Neural crest cell (in vitro differentiated cells): ENCODE data around the gene CCDC198. TPM values are rescaled to one million over a fixed set of nuclear protein-coding genes. Genes with fewer than 3 reads are reported as not detected.
A peak's percentile ranks its signal among the peaks of the same experiment; 100 is the strongest.

ENCODE experiments used
- DNase-seq: peaks from one replicate; pipeline ENCODE4 v3.0.0; 2021; ENCODE audit warnings: low read depth, mixed read lengths, low spot score
- H3K27ac Mint-ChIP-seq: one replicate; pipeline ENCODE4 v1.8.0; 2021; ENCODE audit warnings: mild to moderate bottlenecking, mixed read lengths; ENCODE audit not compliant: unreplicated experiment
- H3K27me3 Mint-ChIP-seq: 2 replicates; pipeline ENCODE4 v1.8.0; 2021; ENCODE audit warnings: low read depth, mild to moderate bottlenecking, mixed read lengths
- H3K36me3 Mint-ChIP-seq: 2 replicates; pipeline ENCODE4 v1.8.0; 2021; ENCODE audit warnings: low read depth, mild to moderate bottlenecking, mixed read lengths
- H3K4me1 Mint-ChIP-seq: 2 replicates; pipeline ENCODE4 v1.8.0; 2021; ENCODE audit warnings: mixed read lengths
- H3K4me3 Mint-ChIP-seq: one replicate; pipeline ENCODE4 v1.8.0; 2021; ENCODE audit warnings: mild to moderate bottlenecking, mixed read lengths
- H3K9me3 Mint-ChIP-seq: 2 replicates; pipeline ENCODE4 v1.8.0; 2021; ENCODE audit warnings: mixed read lengths
- CTCF ChIP-seq: fragments of 200-600 bp; sonication (generic); conservative IDR thresholded peaks from 2 replicates; pipeline ENCODE4 v1.5.0; 2021; ENCODE audit warnings: antibody characterized with exemption, mild to moderate bottlenecking
- long read RNA-seq: library from polyadenylated mRNA; unstranded; transcript quantifications from one replicate; pipeline ENCODE4 v2.0.0, GENCODE V29; 2020
- total RNA-seq: library from RNA; stranded (reverse); gene quantifications from 2 replicates; pipeline ENCODE4 v1.2.1, GENCODE V29; 2021

Gene CCDC198
- total RNA-seq, result not detected in 2 replicates
- long read RNA-seq, result 0 reads

GRCh38 chr14:57493467-57494181, at the start of gene CCDC198:
TSS of gene CCDC198 (minus strand) at chr14:57493857. CDS start at chr14:57493715, 142 bp downstream.
- DNase-seq, result no peak
- H3K4me1 Mint-ChIP-seq, result peaks cover 4% of the 10 kb centered on the region
- H3K36me3 Mint-ChIP-seq, result no peaks in the 10 kb centered on the region
- no peak for TF ChIP-seq CTCF
- no peak within 1 kb of the TSS for H3K4me3 Mint-ChIP-seq
- H3K27me3 Mint-ChIP-seq, result peaks cover 15% of the 10 kb centered on the region
- H3K9me3 Mint-ChIP-seq, result no peaks in the 10 kb centered on the region
- no peak within 1 kb of the TSS for H3K27ac Mint-ChIP-seq

DNA sequence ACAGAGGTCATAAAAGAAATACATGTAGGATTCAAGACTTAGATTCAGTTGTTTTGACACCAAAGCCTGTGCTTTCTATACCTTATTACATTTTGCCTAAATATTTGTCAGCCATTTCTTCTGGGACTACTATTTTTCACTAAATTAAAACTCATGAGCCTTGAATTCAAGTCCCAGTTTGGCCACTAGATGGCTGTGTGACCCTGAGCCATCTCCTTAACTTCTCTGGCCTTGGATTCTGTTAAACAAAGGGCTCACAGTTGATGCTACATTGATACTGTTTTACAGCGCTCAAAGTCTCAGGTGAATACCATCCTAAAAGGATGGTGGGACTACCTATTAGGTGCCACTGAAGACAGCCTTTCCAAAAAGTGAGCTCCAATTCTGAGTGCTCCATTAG, 39.6 kb upstream of the CCDC198 start:
- H3K4me1 Mint-ChIP-seq, result no peaks in the 10 kb centered on the region
- no peak overlapping the region for H3K27ac Mint-ChIP-seq
- DNase-seq, result no peak

DNA sequence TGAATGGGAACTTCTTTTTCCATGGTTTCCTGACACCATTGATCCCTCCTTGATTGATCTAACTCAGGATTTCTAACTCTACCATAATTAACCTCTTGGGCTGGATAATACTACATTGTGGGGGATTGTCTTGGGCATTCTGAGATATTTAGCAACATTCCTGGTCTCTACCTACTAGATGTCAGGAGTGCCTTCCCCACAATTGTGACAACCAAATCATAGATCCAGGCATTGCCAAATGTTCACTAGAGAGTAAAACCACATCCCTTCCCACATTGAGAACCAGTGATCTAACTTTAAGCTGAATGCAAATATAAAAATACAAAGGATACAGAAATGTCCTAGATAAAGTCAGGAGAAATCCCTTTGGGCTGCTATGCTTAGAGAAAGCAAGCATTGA, 36.9 kb upstream of the CCDC198 start:
- Mint-ChIP-seq H3K27me3 (peaks cover 26% of the 10 kb centered on the region), H3K27ac (no peak overlapping the region), H3K9me3 (peaks cover 5% of the 10 kb centered on the region), H3K4me1 (no peaks in the 10 kb centered on the region), H3K36me3 (peaks cover 2% of the 10 kb centered on the region), H3K4me3 (no peak overlapping the region)
- no peak for TF ChIP-seq CTCF
- DNase-seq, result no peak

More for the DNA sequence above, 39.6 kb upstream of the CCDC198 start:
- H3K9me3 Mint-ChIP-seq, result peaks cover 2% of the 10 kb centered on the region
- H3K4me3 Mint-ChIP-seq, result no peak overlapping the region
- peaks cover 22% of the 10 kb centered on the region for H3K27me3 Mint-ChIP-seq
- no peaks in the 10 kb centered on the region for H3K36me3 Mint-ChIP-seq
- TF ChIP-seq CTCF, result peak; percentile 57

DNA sequence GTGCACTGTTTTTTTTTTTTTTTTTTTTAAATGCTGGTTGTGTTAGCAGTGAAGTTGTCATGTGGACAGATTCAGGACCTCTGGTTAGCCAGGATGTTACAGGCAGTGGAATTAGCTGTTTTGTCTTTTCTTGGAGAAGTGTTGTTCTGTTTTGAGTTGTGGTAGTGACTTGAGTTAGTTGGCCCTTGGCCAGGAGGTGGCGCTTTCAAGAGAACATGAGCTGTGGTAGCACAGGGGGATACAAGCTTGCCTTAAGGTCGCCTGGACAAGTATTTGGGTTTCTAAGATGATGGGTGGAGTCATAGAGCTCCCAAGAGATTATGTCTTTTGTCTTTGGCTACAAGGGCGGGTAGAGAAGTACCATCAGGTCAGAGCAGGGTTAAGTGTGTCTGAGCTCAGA, 33.3 kb upstream of the CCDC198 start:
- H3K27me3 Mint-ChIP-seq, result peaks cover 41% of the 10 kb centered on the region
- H3K4me1 Mint-ChIP-seq, result no peaks in the 10 kb centered on the region
- peaks cover 9% of the 10 kb centered on the region for H3K36me3 Mint-ChIP-seq
- peaks cover 23% of the 10 kb centered on the region for H3K9me3 Mint-ChIP-seq
- H3K4me3 Mint-ChIP-seq, result no peak overlapping the region
- TF ChIP-seq CTCF, result peak; percentile 15
- DNase-seq, result no peak
- H3K27ac Mint-ChIP-seq, result no peak overlapping the region

DNA sequence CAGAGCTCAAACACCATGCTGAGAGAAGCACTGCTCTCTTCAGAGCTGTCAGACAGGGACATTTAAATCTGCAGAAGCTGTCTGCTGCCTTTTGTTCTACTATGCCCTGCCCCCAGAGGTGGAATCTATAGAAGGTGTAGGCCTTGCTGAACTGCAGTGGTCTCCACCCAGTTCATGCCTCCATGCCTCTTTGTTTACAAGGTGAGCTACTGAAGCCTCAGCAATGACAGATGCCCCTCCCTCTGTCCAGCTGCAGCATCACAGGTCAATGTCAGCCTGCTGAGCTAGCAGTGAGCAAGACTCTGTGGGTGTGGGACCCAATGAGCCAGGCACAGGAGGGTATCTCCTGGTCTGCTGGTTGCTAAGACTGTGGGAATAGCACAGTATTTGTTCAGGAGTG, 25.4 kb upstream of the CCDC198 start:
- H3K9me3 Mint-ChIP-seq, result peaks cover 26% of the 10 kb centered on the region
- no peaks in the 10 kb centered on the region for H3K4me1 Mint-ChIP-seq
- H3K27me3 Mint-ChIP-seq, result peaks cover 39% of the 10 kb centered on the region
- H3K4me3 Mint-ChIP-seq, result no peak overlapping the region
- DNase-seq, result no peak
- peaks cover 7% of the 10 kb centered on the region for H3K36me3 Mint-ChIP-seq
- TF ChIP-seq CTCF, result no peak
- H3K27ac Mint-ChIP-seq, result no peak overlapping the region
